RWPE1 (cell line): ENCODE data around the gene LAMTOR5.
"Not testable (repeated sequence)": the region's sequence is repeated elsewhere in the genome, so short reads cannot be mapped to it uniquely, and the experiment has no call there.

Experiments used
- CTCF ChIA-PET: fragments of 350-600 bp; sonication (Branson Sonifier 250); formaldehyde crosslinking; extraction: SDS; loops from one replicate; lab custom pipeline; 2021; lab: Yijun Ruan, JAX
- POLR2A ChIA-PET: fragments of 400-600 bp; formaldehyde crosslinking; extraction: SDS; loops from one replicate; lab custom pipeline; 2020; ENCODE audit warnings: antibody characterized with exemption; ENCODE audit not compliant: low non-redundant PET; lab: Yijun Ruan, JAX
- DNase-seq: peaks from one replicate; pipeline ENCODE4 v3.0.0; 2012; ENCODE audit warnings: low spot score
- H3K27ac ChIP-seq: fragments of 450-650 bp; 2 replicates; pipeline ENCODE4 v1.5.1; 2017
- CTCF ChIP-seq: fragments of 450-650 bp; conservative IDR thresholded peaks from 2 replicates; pipeline ENCODE4 v1.5.1; 2017; ENCODE audit warnings: low read depth, mild to moderate bottlenecking

Gene LAMTOR5

GRCh38 chr1:110420874-110421793 is 13.6 kb upstream of the LAMTOR5 start:
- DNase-seq, result peak; percentile 24
- CTCF ChIA-PET, result interaction anchor here (1.5 kb wide), 1 partner anchor 75 kb away, joined by 4 read pairs; no protein-coding TSS in a partner anchor

GRCh38 chr1:110420023-110420662 is 12.6 kb upstream of the LAMTOR5 start:
- no peak for TF ChIP-seq CTCF
- ChIA-PET POLR2A (no interaction called here), CTCF (interaction anchor here (0.9 to 1.3 kb wide), 2 partner anchors 9 to 14 kb away, joined by 3 to 4 read pairs; no protein-coding TSS in a partner anchor)
- no peak for DNase-seq
- no peak overlapping the region for H3K27ac ChIP-seq

More at GRCh38 chr1:110420874-110421793, 13.6 kb upstream of the LAMTOR5 start:
- TF ChIP-seq CTCF, result no peak
- no peak overlapping the region for H3K27ac ChIP-seq
- POLR2A ChIA-PET, result no interaction called here

- ChIA-PET POLR2A (no interaction called here), CTCF (no interaction called here)
- TF ChIP-seq CTCF, result no peak
- DNase-seq, result no peak
- no peak overlapping the region for H3K27ac ChIP-seq
Observed at GRCh38 chr1:110418729-110419128, 11.2 kb upstream of the LAMTOR5 start.

GRCh38 chr1:110413045-110413444 is 5.6 kb upstream of the LAMTOR5 start:
- ChIA-PET CTCF (interaction anchor here (0.6 to 5.5 kb wide), 15 partner anchors 10 to 205 kb away, joined by 3 to 69 read pairs (median 4); no protein-coding TSS in a partner anchor), POLR2A (interaction anchor here (0.8 to 1.0 kb wide), 2 partner anchors 42 to 50 kb away, joined by 3 to 5 read pairs; no protein-coding TSS in a partner anchor)
- H3K27ac ChIP-seq, DNase-seq: not testable (repeated sequence)

GRCh38 chr1:110412576-110412975 is 5.1 kb upstream of the LAMTOR5 start:
- ChIA-PET CTCF (interaction anchor here (0.5 to 5.5 kb wide), 18 partner anchors 11 to 204 kb away, joined by 3 to 69 read pairs (median 4); no protein-coding TSS in a partner anchor), POLR2A (interaction anchor here (0.8 to 1.0 kb wide), 2 partner anchors 42 to 50 kb away, joined by 3 to 5 read pairs; no protein-coding TSS in a partner anchor)
- TF ChIP-seq CTCF, result peak; percentile 76
- no peak overlapping the region for H3K27ac ChIP-seq
- DNase-seq, result peak; percentile 80

GRCh38 chr1:110411173-110411735 is 3.8 kb upstream of the LAMTOR5 start:
- no peak overlapping the region for H3K27ac ChIP-seq
- no peak for DNase-seq
- CTCF ChIA-PET, result interaction anchor here (0.6 to 5.5 kb wide), 7 partner anchors 22 to 208 kb away, joined by 3 to 69 read pairs (median 5); no protein-coding TSS in a partner anchor
- POLR2A ChIA-PET, result no interaction called here
- no peak for TF ChIP-seq CTCF
